GM12878 (cell line): ENCODE measurements around the gene MAFG. TPM values are rescaled to one million over a fixed set of nuclear protein-coding genes. Genes with fewer than 3 reads are reported as not detected.
A peak's percentile ranks its signal among the peaks of the same experiment; 100 is the strongest.

Experiments used
- BCLAF1 ChIP-seq: fragments of 450-650 bp; IDR thresholded peaks from 2 replicates; pipeline ENCODE4 v1.6.1; 2017; ENCODE audit warnings: antibody characterized with exemption, mild to moderate bottlenecking, moderate library complexity
- CBFB ChIP-seq: IDR thresholded peaks from 2 replicates; pipeline ENCODE4 v1.6.1; 2016; ENCODE audit warnings: antibody characterized with exemption, low read depth
- EGR1 ChIP-seq, 2 experiments: IDR thresholded peaks; 1 replicate in 1 of 2; 2 replicates in 1 of 2; pipeline ENCODE4 v1.6.1; 2011 to 2012; ENCODE audit warnings: low read depth in 2 of 2, low read length in 2 of 2, borderline replicate concordance in 1 of 2, mild to moderate bottlenecking in 1 of 2, moderate library complexity in 1 of 2
- ESRRA ChIP-seq: IDR thresholded peaks from 2 replicates; pipeline ENCODE4 v1.6.1; 2012; ENCODE audit warnings: mild to moderate bottlenecking, low read length, improper control_type of control experiment
- ETV6 ChIP-seq, 2 experiments: fragments of 450-650 bp in 1 of 2; IDR thresholded peaks in 1 of 2; conservative IDR thresholded peaks in 1 of 2; 2 replicates each; pipeline ENCODE4 v1.6.1; 2014; ENCODE audit warnings: antibody characterized with exemption in 1 of 2, borderline replicate concordance in 1 of 2, low read depth in 1 of 2, mild to moderate bottlenecking in 1 of 2, moderate library complexity in 1 of 2
- HDAC6 ChIP-seq: fragments of 200-600 bp; sonication (generic); IDR thresholded peaks from one replicate; pipeline ENCODE4 v1.8.0; 2017; ENCODE audit warnings: antibody characterized with exemption; ENCODE audit not compliant: unreplicated experiment
- MTA2 ChIP-seq: fragments of 450-650 bp; IDR thresholded peaks from 2 replicates; pipeline ENCODE4 v1.6.1; 2016; ENCODE audit warnings: low read depth, mild to moderate bottlenecking, moderate library complexity
- NR2C2 ChIP-seq: IDR thresholded peaks from 2 replicates; pipeline ENCODE4 v1.6.1; 2011; ENCODE audit warnings: borderline replicate concordance, low read depth; ENCODE audit not compliant: control insufficient read depth, insufficient read length
- NRF1 ChIP-seq: conservative IDR thresholded peaks from 2 replicates; pipeline ENCODE4 v1.6.1; 2011; ENCODE audit warnings: mild to moderate bottlenecking, low read depth, low read length, improper control_type of control experiment
- POLR2A ChIP-seq: IDR thresholded peaks from 2 replicates; pipeline ENCODE4 v1.6.1; 2011; ENCODE audit warnings: low read depth, mild to moderate bottlenecking, low read length
- POLR2AphosphoS5 ChIP-seq: IDR thresholded peaks from 2 replicates; pipeline ENCODE4 v1.6.1; 2011; ENCODE audit warnings: mild to moderate bottlenecking, low read length, inconsistent platforms
- RAD51 ChIP-seq: fragments of 450-650 bp; IDR thresholded peaks from 2 replicates; pipeline ENCODE4 v1.6.1; 2016; ENCODE audit warnings: moderate library complexity, mild to moderate bottlenecking, inconsistent platforms
- SMAD1 ChIP-seq: fragments of 450-650 bp; IDR thresholded peaks from 2 replicates; pipeline ENCODE4 v1.6.1; 2018; ENCODE audit warnings: mild to moderate bottlenecking, low read depth; ENCODE audit not compliant: partially characterized antibody
- SPI1 ChIP-seq: IDR thresholded peaks from 2 replicates; pipeline ENCODE4 v1.6.1; 2011; ENCODE audit warnings: low read depth, mild to moderate bottlenecking, low read length, moderate library complexity, borderline replicate concordance; ENCODE audit not compliant: insufficient read depth
- STAT1 ChIP-seq: fragments of 450-650 bp; conservative IDR thresholded peaks from 2 replicates; pipeline ENCODE4 v1.6.1; 2014; ENCODE audit warnings: antibody characterized with exemption, mild to moderate bottlenecking
- YY1 ChIP-seq: IDR thresholded peaks from 2 replicates; pipeline ENCODE4 v1.6.1; 2011; ENCODE audit warnings: low read depth, mild to moderate bottlenecking, low read length
- ZBED1 ChIP-seq: IDR thresholded peaks from 2 replicates; pipeline ENCODE4 v1.6.1; 2016; ENCODE audit warnings: borderline replicate concordance
- ZNF207 ChIP-seq: fragments of 450-650 bp; IDR thresholded peaks from 2 replicates; pipeline ENCODE4 v1.6.1; 2014; ENCODE audit warnings: antibody characterized with exemption, mild to moderate bottlenecking, borderline replicate concordance
- polyA plus RNA-seq, 11 experiments: library from polyadenylated mRNA; depleted of rRNA in 4 of 11; unstranded in 6 of 11; stranded (reverse) in 5 of 11; fragments of >200 nt; fragmentation: Nextera tagmentation in 4 of 11; fragmentation: Illumina TruSeq in 1 of 11; extraction: Ambion mirVana in 4 of 11; extraction: Trizol in 1 of 11; gene quantifications; 1 replicate in 1 of 11; 2 replicates in 10 of 11; pipeline versions ENCODE4 v1.2.1 to v1.2.3, GENCODE V29; 2011 to 2016; ENCODE audit warnings: inconsistent platforms in 2 of 11, missing spikeins in 2 of 11, low read depth in 1 of 11
- total RNA-seq, 4 experiments: library from RNA; depleted of rRNA in 3 of 4; stranded (reverse); fragments of >200 nt in 3 of 4; fragmentation: Illumina TruSeq in 1 of 4; extraction: Trizol in 1 of 4; gene quantifications; 2 replicates each; pipeline versions ENCODE4 v1.2.1 to v1.2.3, GENCODE V29; 2013 to 2021
- TF ChIP-seq, protein P1 (sequence below): fragments of 450-650 bp; IDR thresholded peaks from 2 replicates; pipeline ENCODE4 v1.6.1; 2017; ENCODE audit warnings: low read depth, mild to moderate bottlenecking, moderate library complexity
- TF ChIP-seq, protein P2 (sequence below): IDR thresholded peaks from 2 replicates; pipeline ENCODE4 v1.6.1; 2012; ENCODE audit warnings: improper control_type of control experiment, low read depth, low read length; ENCODE audit not compliant: insufficient replicate concordance

The MAFG gene
- total and polyA plus RNA-seq, 10 of the 15 experiments (the other 5 are each of a cell fraction or from before 2014, with no cell fraction given) = 0.48 to 20.1 (median 7.6) TPM

- TF ChIP-seq ZNF207 (0 out of 2 replicates have a peak, but pooled peaks have one; percentile 38), POLR2AphosphoS5 (no peak), YY1 (peak; percentile 73; the same call in 1 of the 2 replicates), POLR2A (no peak), RAD51 (no peak), SMAD1 (no peak), STAT1 (no peak), SPI1 (no peak), HDAC6 (no peak), NR2C2 (no peak), EGR1 (IDR thresholded peaks at IDR 0.05; ENCODE audit: borderline replicate concordance in 1 of 2, low read depth in 2 of 2, low read length in 2 of 2) (no peak), ETV6 (conservative IDR thresholded peaks at IDR 0.05 in 1 of 2, IDR thresholded peaks at IDR 0.05 in 1 of 2; ENCODE audit: borderline replicate concordance in 1 of 2, low read depth in 1 of 2) (no peak), BCLAF1 (no peak), NRF1 (no peak), ESRRA (no peak), MTA2 (no peak), CBFB (no peak), ZBED1 (no peak)
- TF ChIP-seq, protein P1, sequence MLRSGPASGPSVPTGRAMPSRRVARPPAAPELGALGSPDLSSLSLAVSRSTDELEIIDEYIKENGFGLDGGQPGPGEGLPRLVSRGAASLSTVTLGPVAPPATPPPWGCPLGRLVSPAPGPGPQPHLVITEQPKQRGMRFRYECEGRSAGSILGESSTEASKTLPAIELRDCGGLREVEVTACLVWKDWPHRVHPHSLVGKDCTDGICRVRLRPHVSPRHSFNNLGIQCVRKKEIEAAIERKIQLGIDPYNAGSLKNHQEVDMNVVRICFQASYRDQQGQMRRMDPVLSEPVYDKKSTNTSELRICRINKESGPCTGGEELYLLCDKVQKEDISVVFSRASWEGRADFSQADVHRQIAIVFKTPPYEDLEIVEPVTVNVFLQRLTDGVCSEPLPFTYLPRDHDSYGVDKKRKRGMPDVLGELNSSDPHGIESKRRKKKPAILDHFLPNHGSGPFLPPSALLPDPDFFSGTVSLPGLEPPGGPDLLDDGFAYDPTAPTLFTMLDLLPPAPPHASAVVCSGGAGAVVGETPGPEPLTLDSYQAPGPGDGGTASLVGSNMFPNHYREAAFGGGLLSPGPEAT = no peak
- TF ChIP-seq, protein P2, sequence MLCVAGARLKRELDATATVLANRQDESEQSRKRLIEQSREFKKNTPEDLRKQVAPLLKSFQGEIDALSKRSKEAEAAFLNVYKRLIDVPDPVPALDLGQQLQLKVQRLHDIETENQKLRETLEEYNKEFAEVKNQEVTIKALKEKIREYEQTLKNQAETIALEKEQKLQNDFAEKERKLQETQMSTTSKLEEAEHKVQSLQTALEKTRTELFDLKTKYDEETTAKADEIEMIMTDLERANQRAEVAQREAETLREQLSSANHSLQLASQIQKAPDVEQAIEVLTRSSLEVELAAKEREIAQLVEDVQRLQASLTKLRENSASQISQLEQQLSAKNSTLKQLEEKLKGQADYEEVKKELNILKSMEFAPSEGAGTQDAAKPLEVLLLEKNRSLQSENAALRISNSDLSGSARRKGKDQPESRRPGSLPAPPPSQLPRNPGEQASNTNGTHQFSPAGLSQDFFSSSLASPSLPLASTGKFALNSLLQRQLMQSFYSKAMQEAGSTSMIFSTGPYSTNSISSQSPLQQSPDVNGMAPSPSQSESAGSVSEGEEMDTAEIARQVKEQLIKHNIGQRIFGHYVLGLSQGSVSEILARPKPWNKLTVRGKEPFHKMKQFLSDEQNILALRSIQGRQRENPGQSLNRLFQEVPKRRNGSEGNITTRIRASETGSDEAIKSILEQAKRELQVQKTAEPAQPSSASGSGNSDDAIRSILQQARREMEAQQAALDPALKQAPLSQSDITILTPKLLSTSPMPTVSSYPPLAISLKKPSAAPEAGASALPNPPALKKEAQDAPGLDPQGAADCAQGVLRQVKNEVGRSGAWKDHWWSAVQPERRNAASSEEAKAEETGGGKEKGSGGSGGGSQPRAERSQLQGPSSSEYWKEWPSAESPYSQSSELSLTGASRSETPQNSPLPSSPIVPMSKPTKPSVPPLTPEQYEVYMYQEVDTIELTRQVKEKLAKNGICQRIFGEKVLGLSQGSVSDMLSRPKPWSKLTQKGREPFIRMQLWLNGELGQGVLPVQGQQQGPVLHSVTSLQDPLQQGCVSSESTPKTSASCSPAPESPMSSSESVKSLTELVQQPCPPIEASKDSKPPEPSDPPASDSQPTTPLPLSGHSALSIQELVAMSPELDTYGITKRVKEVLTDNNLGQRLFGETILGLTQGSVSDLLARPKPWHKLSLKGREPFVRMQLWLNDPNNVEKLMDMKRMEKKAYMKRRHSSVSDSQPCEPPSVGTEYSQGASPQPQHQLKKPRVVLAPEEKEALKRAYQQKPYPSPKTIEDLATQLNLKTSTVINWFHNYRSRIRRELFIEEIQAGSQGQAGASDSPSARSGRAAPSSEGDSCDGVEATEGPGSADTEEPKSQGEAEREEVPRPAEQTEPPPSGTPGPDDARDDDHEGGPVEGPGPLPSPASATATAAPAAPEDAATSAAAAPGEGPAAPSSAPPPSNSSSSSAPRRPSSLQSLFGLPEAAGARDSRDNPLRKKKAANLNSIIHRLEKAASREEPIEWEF = no peak
These were observed 32.0 kb upstream of the MAFG start (continued) for GRCh38 chr17:81959362-81960129.
